Fibroblast of skin of right quadriceps (primary cell): ENCODE measurements around the gene SMDT1.
"Not testable (repeated sequence)": the region's sequence is repeated elsewhere in the genome, so short reads cannot be mapped to it uniquely, and the experiment has no call there.

Experiments used
- DNase-seq: peaks from one replicate; pipeline ENCODE4 v3.0.0-alpha.2; 2013

Gene SMDT1

GRCh38 chr22:42112793-42113192, 33.3 kb downstream of the SMDT1 start:
- DNase-seq: not testable (repeated sequence)

GRCh38 chr22:42114721-42115120, 35.2 kb downstream of the SMDT1 start:
- DNase-seq: no peak

GRCh38 chr22:42115420-42115830, 35.9 kb downstream of the SMDT1 start:
- not testable (repeated sequence) for DNase-seq

GRCh38 chr22:42116848-42117424, 37.4 kb downstream of the SMDT1 start:
- no peak for DNase-seq

GRCh38 chr22:42120231-42121021, 40.9 kb downstream of the SMDT1 start:
- not testable (repeated sequence) for DNase-seq

- DNase-seq: not testable (repeated sequence)
Observed at GRCh38 chr22:42123529-42123928, 44.0 kb downstream of the SMDT1 start.

- DNase-seq: no peak
Observed at GRCh38 chr22:42127606-42128005, 48.1 kb downstream of the SMDT1 start.

GRCh38 chr22:42128007-42128406, 48.5 kb downstream of the SMDT1 start:
- DNase-seq: not testable (repeated sequence)

- DNase-seq: not testable (repeated sequence)
Observed at GRCh38 chr22:42128776-42129694, 49.5 kb downstream of the SMDT1 start.

GRCh38 chr22:42130182-42130581, 50.7 kb downstream of the SMDT1 start:
- not testable (repeated sequence) for DNase-seq

GRCh38 chr22:42130639-42131431, 51.3 kb downstream of the SMDT1 start, which contains the start of gene CYP2D6:
CYP2D6 (minus strand) TSS chr22:42130810; CDS start chr22:42130791, 19 bp downstream.
- not testable (repeated sequence) for DNase-seq

GRCh38 chr22:42131562-42131961, 52.1 kb downstream of the SMDT1 start:
- DNase-seq: no peak

GRCh38 chr22:42132457-42132856, 53.0 kb downstream of the SMDT1 start:
- no peak for DNase-seq
